Measurements from ENCODE around the gene RBM4B.

The RBM4B gene

GRCh38 chr11:66639066-66639813 lies 38.4 kb downstream of the RBM4B start:
- peak; percentile 70 for DNase-seq

- peak; percentile 100 for DNase-seq
Observed at GRCh38 chr11:66638177-66639065, 39.3 kb downstream of the RBM4B start, which contains the start of gene RBM4. TSS of gene RBM4 (plus strand) at chr11:66638703. CDS start at chr11:66639712, 1,009 bp downstream.

- peak; percentile 75 for DNase-seq
Observed at GRCh38 chr11:66637557-66638176, 40.0 kb downstream of the RBM4B start.

- DNase-seq, result peak; percentile 21
Observed at GRCh38 chr11:66636411-66636810, 41.3 kb downstream of the RBM4B start.

GRCh38 chr11:66632952-66633351 lies 44.7 kb downstream of the RBM4B start:
- no peak for DNase-seq

GRCh38 chr11:66631883-66632282 lies 45.8 kb downstream of the RBM4B start:
- no peak for DNase-seq

GRCh38 chr11:66629356-66629755 lies 48.3 kb downstream of the RBM4B start:
- no peak for DNase-seq

- DNase-seq, result no peak
Observed at GRCh38 chr11:66628061-66628603, 49.6 kb downstream of the RBM4B start.

- DNase-seq, result no peak
Observed at GRCh38 chr11:66626926-66627325, 50.8 kb downstream of the RBM4B start.

GRCh38 chr11:66626382-66626781 lies 51.3 kb downstream of the RBM4B start:
- no peak for DNase-seq

- DNase-seq, result no peak
Observed at GRCh38 chr11:66625752-66626149, 51.9 kb downstream of the RBM4B start.

GRCh38 chr11:66625041-66625751 lies 52.5 kb downstream of the RBM4B start:
- DNase-seq, result no peak

- no peak for DNase-seq
Observed at GRCh38 chr11:66624450-66624849, 53.2 kb downstream of the RBM4B start.

- DNase-seq, result no peak
Observed at GRCh38 chr11:66619080-66619554, 58.6 kb downstream of the RBM4B start.

- no peak for DNase-seq
Observed at GRCh38 chr11:66617155-66617834, 60.4 kb downstream of the RBM4B start.

- peak; percentile 100 for DNase-seq
Observed at GRCh38 chr11:66616379-66617154, 61.1 kb downstream of the RBM4B start, which contains the start of gene RBM14. TSS of gene RBM14 (plus strand) at chr11:66616630. CDS start at chr11:66616721, 91 bp downstream.
